Uterus (tissue), 2 donors: ENCODE measurements around the gene LMTK2.
"Not testable (repeated sequence)": the region's sequence is repeated elsewhere in the genome, so short reads cannot be mapped to it uniquely, and the experiment has no call there.

Source experiments
- POLR2A ChIP-seq, 2 donors: fragments of 450-650 bp; IDR thresholded peaks; one replicate each; pipeline ENCODE4 v1.6.1; 2016; ENCODE audit warnings: antibody characterized with exemption in 2 of 2, mild to moderate bottlenecking in 1 of 2, moderate library complexity in 1 of 2
- TF ChIP-seq, protein P1 (sequence below), 4 experiments: fragments of 200-600 bp in 2 of 4; fragments of 450-650 bp in 2 of 4; sonication (generic) in 2 of 4; IDR thresholded peaks; one replicate each; pipeline ENCODE4 v1.5.1; 2016 to 2019; ENCODE audit warnings: antibody characterized with exemption in 4 of 4, mild to moderate bottlenecking in 2 of 4, moderate library complexity in 1 of 4

DNA sequence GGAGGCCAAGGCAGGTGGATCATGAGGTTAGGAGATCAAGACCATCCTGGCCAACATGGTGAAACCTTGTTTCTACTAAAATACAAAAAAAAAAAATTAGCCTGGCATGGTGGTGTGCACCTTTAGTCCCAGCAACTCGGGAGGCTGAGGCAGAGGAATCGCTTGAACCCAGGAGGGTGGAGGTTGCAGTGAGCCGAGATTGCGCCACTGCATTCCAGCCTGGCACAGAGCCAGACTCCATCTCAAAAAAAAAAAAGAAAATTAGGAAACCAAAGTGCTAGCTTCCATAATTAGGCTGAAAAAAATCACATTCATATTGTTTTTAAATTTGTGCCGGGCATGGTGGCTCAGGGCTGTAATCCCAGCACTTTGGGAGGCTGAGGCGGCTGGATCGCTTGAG lies 14.7 kb downstream of the LMTK2 start:
- TF ChIP-seq POLR2A (IDR thresholded peaks at IDR 0.05): not testable (repeated sequence)
- TF ChIP-seq, protein P1, sequence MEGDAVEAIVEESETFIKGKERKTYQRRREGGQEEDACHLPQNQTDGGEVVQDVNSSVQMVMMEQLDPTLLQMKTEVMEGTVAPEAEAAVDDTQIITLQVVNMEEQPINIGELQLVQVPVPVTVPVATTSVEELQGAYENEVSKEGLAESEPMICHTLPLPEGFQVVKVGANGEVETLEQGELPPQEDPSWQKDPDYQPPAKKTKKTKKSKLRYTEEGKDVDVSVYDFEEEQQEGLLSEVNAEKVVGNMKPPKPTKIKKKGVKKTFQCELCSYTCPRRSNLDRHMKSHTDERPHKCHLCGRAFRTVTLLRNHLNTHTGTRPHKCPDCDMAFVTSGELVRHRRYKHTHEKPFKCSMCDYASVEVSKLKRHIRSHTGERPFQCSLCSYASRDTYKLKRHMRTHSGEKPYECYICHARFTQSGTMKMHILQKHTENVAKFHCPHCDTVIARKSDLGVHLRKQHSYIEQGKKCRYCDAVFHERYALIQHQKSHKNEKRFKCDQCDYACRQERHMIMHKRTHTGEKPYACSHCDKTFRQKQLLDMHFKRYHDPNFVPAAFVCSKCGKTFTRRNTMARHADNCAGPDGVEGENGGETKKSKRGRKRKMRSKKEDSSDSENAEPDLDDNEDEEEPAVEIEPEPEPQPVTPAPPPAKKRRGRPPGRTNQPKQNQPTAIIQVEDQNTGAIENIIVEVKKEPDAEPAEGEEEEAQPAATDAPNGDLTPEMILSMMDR (IDR thresholded peaks at IDR 0.05): not testable (repeated sequence)
